ENCODE measurements around the gene GLP1R.

GLP1R gene

GRCh38 chr6:39057251-39058155, 8.9 kb downstream of the GLP1R start:
- H4K20me1 ChIP-seq (ENCODE audit: insufficient read depth, low read length): no peaks in the 10 kb centered on the region
- no peaks in the 10 kb centered on the region for H3F3A ChIP-seq (ENCODE audit: insufficient read depth, low read length)
- H3K9me3 ChIP-seq (ENCODE audit: low read length): no peaks in the 10 kb centered on the region
- TF ChIP-seq EZH2 (IDR thresholded peaks at IDR 0.05; ENCODE audit: borderline replicate concordance, low read length) (no peak), CTCF (IDR thresholded peaks at IDR 0.05; ENCODE audit: low read length) (no peak)
- H3K9ac ChIP-seq (ENCODE audit: low read length): no peak overlapping the region
- no peak overlapping the region for H3K4me3 ChIP-seq (ENCODE audit: low read depth, low read length, poor library complexity, severe bottlenecking)
- H3K36me3 ChIP-seq (ENCODE audit: insufficient read depth, low read length): no peaks in the 10 kb centered on the region
- no peaks in the 10 kb centered on the region for H3K9me2 ChIP-seq (ENCODE audit: low read depth, low read length)
- no peaks in the 10 kb centered on the region; the same call in 1 of the 2 replicates for H3K27me3 ChIP-seq (ENCODE audit: insufficient read depth, low read length)
- H3K4me2 ChIP-seq (ENCODE audit: low read length): no peak overlapping the region
- H3K79me2 ChIP-seq (ENCODE audit: insufficient read depth, low read length): no peaks in the 10 kb centered on the region
- no peak overlapping the region for H3K27ac ChIP-seq (ENCODE audit: low read depth, low read length, poor library complexity, severe bottlenecking)
- no peaks in the 10 kb centered on the region for H3K4me1 ChIP-seq (ENCODE audit: insufficient read depth, low read length, severe bottlenecking)
- no peak overlapping the region for H2AFZ ChIP-seq (ENCODE audit: low read length)

GRCh38 chr6:39058471-39059147, 10.0 kb downstream of the GLP1R start:
- no peak overlapping the region for H3K27ac ChIP-seq (ENCODE audit: low read depth, low read length, poor library complexity, severe bottlenecking)
- no peaks in the 10 kb centered on the region for H3K4me1 ChIP-seq (ENCODE audit: insufficient read depth, low read length, severe bottlenecking)
- no peak overlapping the region for H2AFZ ChIP-seq (ENCODE audit: low read length)
- H3K4me2 ChIP-seq (ENCODE audit: low read length): no peak overlapping the region
- H3K4me3 ChIP-seq (ENCODE audit: low read depth, low read length, poor library complexity, severe bottlenecking): no peak overlapping the region
- H3K9me2 ChIP-seq (ENCODE audit: low read depth, low read length): no peaks in the 10 kb centered on the region
- TF ChIP-seq EZH2 (IDR thresholded peaks at IDR 0.05; ENCODE audit: borderline replicate concordance, low read length) (no peak), CTCF (IDR thresholded peaks at IDR 0.05; ENCODE audit: low read length) (no peak)
- H3K27me3 ChIP-seq (ENCODE audit: insufficient read depth, low read length): no peaks in the 10 kb centered on the region; the same call in 1 of the 2 replicates
- H3K9me3 ChIP-seq (ENCODE audit: low read length): no peaks in the 10 kb centered on the region
- no peaks in the 10 kb centered on the region for H3K36me3 ChIP-seq (ENCODE audit: insufficient read depth, low read length)
- H3F3A ChIP-seq (ENCODE audit: insufficient read depth, low read length): no peaks in the 10 kb centered on the region
- H4K20me1 ChIP-seq (ENCODE audit: insufficient read depth, low read length): no peaks in the 10 kb centered on the region
- no peak overlapping the region for H3K9ac ChIP-seq (ENCODE audit: low read length)
- H3K79me2 ChIP-seq (ENCODE audit: insufficient read depth, low read length): no peaks in the 10 kb centered on the region

GRCh38 chr6:39059496-39060310, 11.1 kb downstream of the GLP1R start:
- H4K20me1 ChIP-seq (ENCODE audit: insufficient read depth, low read length): no peaks in the 10 kb centered on the region
- H3K27ac ChIP-seq (ENCODE audit: low read depth, low read length, poor library complexity, severe bottlenecking): no peak overlapping the region
- no peaks in the 10 kb centered on the region for H3K79me2 ChIP-seq (ENCODE audit: insufficient read depth, low read length)
- no peak for TF ChIP-seq CTCF (IDR thresholded peaks at IDR 0.05; ENCODE audit: low read length)
- TF ChIP-seq EZH2 (IDR thresholded peaks at IDR 0.05; ENCODE audit: borderline replicate concordance, low read length): no peak
- no peaks in the 10 kb centered on the region; the same call in 1 of the 2 replicates for H3K27me3 ChIP-seq (ENCODE audit: insufficient read depth, low read length)
- no peak overlapping the region for H2AFZ ChIP-seq (ENCODE audit: low read length)
- no peaks in the 10 kb centered on the region for H3K9me2 ChIP-seq (ENCODE audit: low read depth, low read length)
- no peaks in the 10 kb centered on the region for H3K9me3 ChIP-seq (ENCODE audit: low read length)
- no peak overlapping the region for H3K4me3 ChIP-seq (ENCODE audit: low read depth, low read length, poor library complexity, severe bottlenecking)
- H3K4me2 ChIP-seq (ENCODE audit: low read length): no peak overlapping the region
- H3K36me3 ChIP-seq (ENCODE audit: insufficient read depth, low read length): no peaks in the 10 kb centered on the region
- no peaks in the 10 kb centered on the region for H3F3A ChIP-seq (ENCODE audit: insufficient read depth, low read length)
- no peaks in the 10 kb centered on the region for H3K4me1 ChIP-seq (ENCODE audit: insufficient read depth, low read length, severe bottlenecking)
- no peak overlapping the region for H3K9ac ChIP-seq (ENCODE audit: low read length)

Data from OCI-LY1 (cell line).